ENCODE data around the gene TRIM40.

TRIM40 gene

GRCh38 chr6:30135757-30136156 lies at the start of gene TRIM40:
Gene TRIM40 (plus strand): TSS chr6:30136140. CDS start chr6:30137037, 897 bp downstream.
- no peak for TF ChIP-seq GATA3 (IDR thresholded peaks at IDR 0.05; ENCODE audit: low read depth, low read length)
- TF ChIP-seq GATA2 (IDR thresholded peaks at IDR 0.05; ENCODE audit: low read depth, low read length), result no peak

DNA sequence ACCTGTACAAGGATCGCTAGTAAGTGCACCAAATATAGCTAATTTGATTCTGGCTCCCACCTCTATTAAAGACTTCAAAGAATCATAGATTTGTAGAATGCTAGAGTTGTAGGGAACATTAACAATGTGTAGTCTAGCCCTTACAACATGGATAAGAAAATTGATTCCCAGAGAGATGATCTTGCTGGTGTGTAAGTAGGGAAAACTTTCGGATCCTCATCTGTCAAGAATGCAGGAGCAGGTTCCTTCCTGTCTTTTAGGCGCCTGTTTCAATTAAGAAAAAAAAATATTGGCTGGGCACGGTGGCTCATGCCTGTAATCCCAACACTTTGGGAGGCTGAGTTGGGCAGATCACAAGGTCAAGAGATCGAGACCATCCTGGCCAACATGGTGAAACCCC lies 48.1 kb upstream of the TRIM40 start:
- TF ChIP-seq GATA2 (IDR thresholded peaks at IDR 0.05; ENCODE audit: low read depth, low read length) (no peak), GATA3 (IDR thresholded peaks at IDR 0.05; ENCODE audit: low read depth, low read length) (no peak)

DNA sequence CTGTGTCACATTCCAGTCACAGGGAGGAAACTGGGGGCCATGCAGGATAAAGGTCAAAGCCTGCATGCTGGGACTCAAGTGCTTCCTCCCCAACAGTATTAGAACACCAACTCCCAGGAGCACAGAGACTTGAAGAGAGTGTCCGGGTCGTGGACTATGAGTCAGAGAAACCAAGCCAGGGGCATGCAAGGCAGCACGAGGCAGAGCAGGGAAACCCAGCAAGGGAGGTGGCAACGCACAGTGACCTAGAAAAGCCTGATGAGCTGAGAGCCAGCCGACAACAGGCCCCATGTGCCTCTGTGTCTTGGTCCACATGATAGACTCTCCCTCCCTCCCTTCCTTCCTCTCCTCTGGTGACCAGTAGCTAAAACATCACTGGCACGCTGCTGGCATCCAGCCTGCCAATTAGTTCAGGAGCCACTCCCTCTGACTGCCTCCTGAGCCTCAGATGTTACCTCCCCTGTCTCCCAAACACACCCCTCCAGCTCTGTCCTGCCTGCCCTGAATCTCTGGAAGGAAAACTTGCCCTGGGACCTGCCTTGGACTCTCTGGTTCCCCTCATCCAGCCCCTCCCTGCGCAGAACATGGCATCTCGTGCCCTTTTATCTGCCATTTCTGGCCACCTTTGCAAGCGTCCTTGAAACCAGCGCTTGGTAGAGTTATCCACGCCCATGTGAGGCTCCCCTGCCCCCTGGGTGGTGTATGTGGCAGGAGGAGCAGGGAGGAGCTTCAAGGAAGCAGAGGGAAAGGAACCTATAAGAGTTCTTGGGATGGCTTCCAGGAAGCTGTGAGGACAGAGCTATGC lies 44.2 kb upstream of the TRIM40 start:
- TF ChIP-seq GATA3 (IDR thresholded peaks at IDR 0.05; ENCODE audit: low read depth, low read length), result no peak
- TF ChIP-seq GATA2 (IDR thresholded peaks at IDR 0.05; ENCODE audit: low read depth, low read length), result no peak

GRCh38 chr6:30092852-30093543 lies 42.9 kb upstream of the TRIM40 start:
- TF ChIP-seq GATA2 (IDR thresholded peaks at IDR 0.05; ENCODE audit: low read depth, low read length), result no peak
- TF ChIP-seq GATA3 (IDR thresholded peaks at IDR 0.05; ENCODE audit: low read depth, low read length), result no peak

DNA sequence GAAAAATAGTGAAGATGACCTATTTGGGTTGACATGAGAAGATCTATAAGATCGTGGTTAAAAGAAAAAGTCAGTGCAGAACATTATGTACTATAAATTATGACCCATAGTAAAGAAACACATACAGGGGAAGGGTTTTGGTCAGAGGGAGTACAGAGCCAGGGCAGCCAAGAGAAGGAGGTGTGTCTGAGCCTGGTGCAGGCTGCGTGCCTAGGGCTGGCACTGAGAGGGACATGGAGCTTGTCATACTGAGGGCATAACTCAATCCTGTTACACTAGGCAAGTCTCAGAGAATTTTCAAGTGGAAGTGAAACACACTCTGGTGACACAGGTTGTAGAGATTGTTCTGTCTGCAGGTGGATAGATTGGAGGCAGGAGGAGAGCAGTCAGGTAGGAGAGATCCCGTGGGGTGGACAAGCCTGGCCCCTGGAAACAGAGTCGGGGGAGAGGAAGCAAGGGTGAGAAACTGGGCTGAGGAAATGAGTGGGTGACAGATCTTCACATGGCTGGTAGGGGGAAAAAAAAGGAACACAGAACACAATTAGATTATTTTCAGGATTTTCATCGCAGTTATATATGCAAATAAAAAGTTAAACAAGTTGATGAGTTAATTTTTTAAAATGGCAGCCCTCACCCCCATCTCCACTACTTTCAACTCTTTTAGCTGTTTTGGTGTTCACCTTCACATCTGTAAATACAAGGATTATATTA lies 41.8 kb upstream of the TRIM40 start:
- TF ChIP-seq GATA2 (IDR thresholded peaks at IDR 0.05; ENCODE audit: low read depth, low read length) (no peak), GATA3 (IDR thresholded peaks at IDR 0.05; ENCODE audit: low read depth, low read length) (no peak)

GRCh38 chr6:30096829-30097228 lies 39.1 kb upstream of the TRIM40 start:
- no peak for TF ChIP-seq GATA2 (IDR thresholded peaks at IDR 0.05; ENCODE audit: low read depth, low read length)
- TF ChIP-seq GATA3 (IDR thresholded peaks at IDR 0.05; ENCODE audit: low read depth, low read length), result no peak

GRCh38 chr6:30097902-30098768 lies 37.8 kb upstream of the TRIM40 start:
- no peak for TF ChIP-seq GATA3 (IDR thresholded peaks at IDR 0.05; ENCODE audit: low read depth, low read length)
- no peak for TF ChIP-seq GATA2 (IDR thresholded peaks at IDR 0.05; ENCODE audit: low read depth, low read length)

GRCh38 chr6:30100154-30100553 lies 35.8 kb upstream of the TRIM40 start:
- TF ChIP-seq GATA2 (IDR thresholded peaks at IDR 0.05; ENCODE audit: low read depth, low read length), result no peak
- no peak for TF ChIP-seq GATA3 (IDR thresholded peaks at IDR 0.05; ENCODE audit: low read depth, low read length)

DNA sequence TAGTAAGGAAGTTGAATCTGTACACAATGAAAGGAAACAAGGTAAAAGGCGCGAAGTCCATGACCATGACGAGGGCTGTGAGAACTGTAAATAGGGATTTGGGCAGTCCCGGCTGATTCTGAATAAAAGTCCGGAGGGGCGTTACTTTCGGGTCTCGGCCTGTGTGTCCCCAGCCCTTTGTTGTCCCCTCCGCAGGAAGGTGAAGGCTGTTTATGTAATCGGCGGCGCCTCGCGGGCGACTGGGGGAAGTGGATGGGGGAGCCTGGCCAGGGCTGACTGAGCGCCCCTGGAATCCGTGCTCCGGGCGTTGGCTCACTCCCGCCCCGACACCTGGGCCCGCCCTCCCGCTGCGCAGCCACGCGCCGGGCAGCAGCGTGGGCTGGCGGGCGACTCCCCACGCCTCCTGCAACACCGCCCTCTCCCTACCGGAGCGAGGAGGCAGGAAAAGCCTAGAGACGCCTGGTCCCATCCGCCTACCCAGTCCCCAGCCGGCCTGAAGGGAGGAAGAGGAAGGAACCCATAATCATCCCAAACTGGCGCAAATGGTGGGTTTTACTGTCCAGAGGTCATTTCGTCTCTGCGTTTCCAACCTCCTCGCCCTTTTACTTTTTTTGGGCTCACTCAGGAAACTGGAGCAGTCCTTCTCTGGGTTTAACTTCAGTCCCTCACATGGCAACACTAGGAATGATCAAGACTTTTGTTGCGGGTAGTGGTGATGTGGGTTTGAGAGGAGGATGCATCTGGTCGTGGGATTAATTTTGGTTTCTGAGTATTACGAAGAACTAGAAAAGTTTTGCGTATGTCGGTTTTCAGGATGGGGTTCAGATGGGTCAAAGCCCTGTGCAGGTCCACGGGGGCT lies 35.1 kb upstream of the TRIM40 start:
- TF ChIP-seq GATA2 (IDR thresholded peaks at IDR 0.05; ENCODE audit: low read depth, low read length) (no peak), GATA3 (IDR thresholded peaks at IDR 0.05; ENCODE audit: low read depth, low read length) (no peak)

DNA sequence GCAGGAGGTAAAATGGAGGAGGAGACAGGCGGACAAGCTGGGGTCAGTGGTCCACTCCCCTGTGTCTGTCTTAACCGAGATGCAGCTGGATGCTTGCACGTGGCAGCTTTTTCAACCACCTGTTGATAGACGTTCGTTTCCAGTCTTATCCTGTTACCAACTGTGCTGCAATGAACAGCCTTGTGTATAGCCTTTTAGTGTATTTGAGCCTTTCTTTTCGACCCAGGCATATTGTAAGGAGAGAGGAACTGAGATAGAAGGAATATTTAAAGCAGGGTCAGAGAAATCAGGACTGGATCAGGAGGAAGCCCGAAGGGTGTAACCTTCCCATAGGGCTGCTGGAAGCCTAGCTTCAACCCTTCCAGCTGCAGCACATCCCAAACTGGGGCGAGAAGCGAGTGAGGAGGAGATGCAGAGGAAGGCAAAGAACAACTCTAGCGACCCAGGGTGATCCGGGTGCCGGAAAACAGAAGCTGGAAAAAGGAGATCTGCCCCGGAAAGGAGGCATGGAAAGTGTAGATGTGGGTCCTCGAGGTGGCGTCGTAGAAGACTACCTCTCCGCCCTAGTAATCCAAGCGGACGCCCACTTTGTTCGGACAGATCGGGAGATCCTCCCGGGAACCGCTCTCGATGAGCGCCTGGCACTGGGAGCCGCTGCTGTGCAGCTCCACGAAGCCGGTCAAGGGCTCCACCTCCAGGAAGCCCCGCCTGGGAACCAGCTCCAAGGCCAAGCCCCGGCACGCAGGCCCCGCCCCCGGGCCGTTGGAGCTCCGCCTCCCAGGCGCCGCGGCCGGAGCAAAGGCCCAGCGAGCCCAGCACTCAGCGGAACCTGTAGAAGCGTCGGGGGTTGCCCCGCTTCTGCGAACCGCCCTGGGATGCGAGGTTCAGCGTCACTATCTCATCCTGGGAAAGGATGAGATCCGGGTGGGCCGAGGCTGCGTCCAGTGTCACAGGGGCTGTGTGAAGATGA lies 34.2 kb upstream of the TRIM40 start:
- TF ChIP-seq GATA2 (IDR thresholded peaks at IDR 0.05; ENCODE audit: low read depth, low read length) (no peak), GATA3 (IDR thresholded peaks at IDR 0.05; ENCODE audit: low read depth, low read length) (no peak)

DNA sequence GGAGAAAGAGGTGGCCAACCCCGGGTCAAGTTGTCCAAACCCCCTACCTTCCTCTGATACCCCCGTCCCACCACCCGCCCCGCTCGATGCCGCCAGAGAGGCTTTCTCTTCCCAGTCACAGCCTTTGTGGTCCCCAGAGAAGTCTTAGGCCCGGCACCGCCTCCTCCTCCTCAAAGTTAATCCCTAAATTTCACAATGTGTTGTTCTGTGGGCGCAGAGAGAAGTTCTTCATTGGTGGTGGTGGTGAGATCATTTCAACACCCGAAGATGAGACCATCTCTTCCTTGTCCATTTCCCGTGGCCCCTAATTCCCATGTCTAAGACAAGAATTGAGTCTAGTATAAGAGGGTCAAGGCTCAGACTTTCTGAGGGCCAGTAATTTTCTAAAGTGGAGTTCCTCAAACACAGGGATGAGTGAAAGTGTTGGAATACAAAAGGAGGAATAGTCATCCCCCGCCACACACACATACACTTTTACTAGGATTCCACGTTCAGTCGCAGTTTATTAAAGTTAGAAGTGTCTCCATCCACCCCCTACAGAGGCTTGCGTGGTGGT lies 33.4 kb upstream of the TRIM40 start:
- TF ChIP-seq GATA3 (IDR thresholded peaks at IDR 0.05; ENCODE audit: low read depth, low read length) (no peak), GATA2 (IDR thresholded peaks at IDR 0.05; ENCODE audit: low read depth, low read length) (no peak)
